ENCODE measurements around the gene PPIP5K2.
"Not testable (repeated sequence)": the region's sequence is repeated elsewhere in the genome, so short reads cannot be mapped to it uniquely, and the experiment has no call there.

PPIP5K2 gene

DNA sequence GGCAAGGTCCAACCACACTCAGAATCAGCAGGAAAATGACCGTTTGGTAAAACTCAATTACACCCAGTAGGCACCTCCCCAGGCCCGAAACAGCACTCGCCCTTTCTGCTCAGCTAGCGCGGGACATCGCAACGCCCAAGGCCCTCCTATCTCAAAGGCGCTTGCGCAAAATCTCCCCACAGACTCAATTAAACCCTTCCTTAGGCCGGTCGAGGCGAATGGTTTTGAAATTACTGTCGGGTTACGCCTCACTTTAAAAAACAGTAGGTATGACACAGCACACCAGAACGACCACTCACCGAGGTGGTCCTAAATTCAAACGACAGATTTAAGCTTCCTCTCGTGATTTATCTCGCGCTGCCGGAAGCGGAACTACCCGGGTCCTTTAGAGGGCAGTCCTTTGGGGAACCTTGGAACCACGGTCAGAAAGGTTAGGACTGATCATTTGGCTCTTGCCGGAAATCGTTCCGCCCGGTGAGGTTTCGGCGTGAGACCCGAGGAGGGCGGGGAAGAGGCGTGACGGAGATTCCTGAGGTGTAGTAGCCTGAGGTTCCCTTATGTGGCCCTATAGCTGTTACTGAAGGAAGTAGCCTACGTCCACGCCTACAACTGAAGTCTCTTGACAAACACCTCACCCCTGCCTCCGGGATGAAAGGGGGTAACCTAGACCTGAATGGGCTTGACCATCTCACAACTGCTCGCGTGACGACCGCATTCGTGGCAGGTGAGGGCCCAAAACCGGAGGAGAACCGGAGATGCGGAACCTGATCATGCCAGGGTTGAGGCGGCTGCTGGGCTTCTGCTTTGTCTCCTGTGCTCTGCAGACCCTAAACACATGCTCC lies at the start of gene PPIP5K2, which contains the start of gene GIN1:
PPIP5K2 (plus strand) TSS at position 537 of the 842 bp plus-strand sequence. CDS start 9,289 bp downstream, outside the sequence.
GIN1 (minus strand) TSS at position 374 of the 842 bp plus-strand sequence. CDS start 11,431 bp downstream, outside the sequence.
- H3K4me3 Mint-ChIP-seq, result peak within 1 kb of the TSS; percentile 95
- peaks cover 12% of the 10 kb centered on the region for H3K36me3 Mint-ChIP-seq
- peaks cover 39% of the 10 kb centered on the region for H3K4me1 Mint-ChIP-seq
- CTCF ChIA-PET, result interaction anchor here (0.6 to 1.6 kb wide), 7 partner anchors 13 to 529 kb away, joined by 3 to 4 read pairs (median 3); no protein-coding TSS in a partner anchor
- peak within 1 kb of the TSS; percentile 99 for H3K27ac Mint-ChIP-seq
- H3K9me3 Mint-ChIP-seq, result no peaks in the 10 kb centered on the region
- peak; percentile 97 for DNase-seq
- H3K27me3 Mint-ChIP-seq, result no peaks in the 10 kb centered on the region

DNA sequence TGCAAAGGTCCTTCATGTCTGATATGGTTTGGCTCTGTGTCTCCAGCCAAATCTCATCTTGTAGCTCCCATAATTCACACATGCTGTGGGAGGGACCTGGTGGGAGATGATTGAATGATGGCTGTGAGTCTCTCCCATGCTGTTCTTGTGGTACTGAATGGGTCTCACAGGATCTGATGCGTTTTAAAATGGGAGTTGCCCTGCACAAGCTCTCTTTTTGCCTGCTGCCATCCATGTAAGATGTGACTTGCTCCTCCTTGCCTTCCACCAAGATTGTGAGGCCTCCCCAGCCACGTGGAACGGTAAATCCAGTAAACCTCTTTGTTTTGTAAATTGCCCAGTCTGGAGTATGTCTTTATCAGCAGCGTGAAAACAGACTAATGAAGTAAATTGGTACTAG lies 46.6 kb upstream of the PPIP5K2 start:
- H3K36me3 Mint-ChIP-seq, H3K27ac Mint-ChIP-seq, H3K27me3 Mint-ChIP-seq, H3K4me1 Mint-ChIP-seq, CTCF ChIA-PET, DNase-seq, H3K4me3 Mint-ChIP-seq: not testable (repeated sequence)
- peaks cover 30% of the 10 kb centered on the region for H3K9me3 Mint-ChIP-seq

DNA sequence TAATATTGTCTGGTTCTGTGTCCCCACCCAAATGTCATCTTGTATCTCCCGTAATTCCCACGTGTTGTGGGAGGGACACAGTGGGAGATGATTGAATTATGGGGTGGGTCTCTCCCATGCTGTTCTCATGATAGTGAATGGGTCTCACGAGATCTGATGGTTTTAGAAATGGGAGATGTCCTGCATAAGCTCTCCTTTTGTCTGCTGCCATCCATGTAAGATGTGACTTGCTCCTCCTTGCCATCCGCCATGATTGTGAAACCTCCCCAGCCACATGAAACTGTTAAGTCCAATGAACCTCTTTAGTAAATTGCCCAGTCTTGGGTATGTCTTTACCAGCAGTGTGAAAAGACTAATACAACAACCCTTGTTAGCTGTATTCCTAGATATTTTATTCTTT lies 44.7 kb upstream of the PPIP5K2 start:
- Mint-ChIP-seq H3K36me3 (no peaks in the 10 kb centered on the region), H3K9me3 (peaks cover 36% of the 10 kb centered on the region), H3K4me3 (no peak overlapping the region), H3K27ac (no peak overlapping the region), H3K27me3 (peaks cover 3% of the 10 kb centered on the region), H3K4me1 (no peaks in the 10 kb centered on the region)
- no peak for DNase-seq
- CTCF ChIA-PET, result no interaction called here

DNA sequence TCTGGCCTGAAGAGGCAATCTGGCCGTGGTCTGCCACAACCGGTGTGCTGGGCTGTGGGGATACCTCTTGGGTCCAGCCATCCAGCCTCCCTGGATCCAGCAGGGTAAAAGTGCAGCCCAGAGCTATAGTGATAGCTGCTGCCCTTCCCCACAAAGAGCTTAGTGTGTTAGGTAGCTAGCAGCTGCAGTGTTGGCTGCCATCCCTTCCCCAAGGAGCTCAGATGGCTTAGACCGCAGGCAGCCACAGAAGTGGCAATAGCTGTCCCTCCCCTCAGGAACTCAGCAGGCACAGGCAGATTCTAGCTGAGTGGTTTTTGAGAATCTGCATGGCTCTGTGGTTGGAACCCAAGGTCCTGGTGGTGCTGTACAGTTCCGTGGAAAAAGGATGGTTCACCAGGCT lies 40.3 kb upstream of the PPIP5K2 start:
- Mint-ChIP-seq H3K27me3 (no peaks in the 10 kb centered on the region), H3K4me3 (no peak overlapping the region), H3K4me1 (no peaks in the 10 kb centered on the region), H3K27ac (no peak overlapping the region), H3K9me3 (peaks cover 50% of the 10 kb centered on the region), H3K36me3 (peaks cover 7% of the 10 kb centered on the region)
- no peak for DNase-seq
- CTCF ChIA-PET, result no interaction called here

GRCh38 chr5:103086547-103086946 lies 33.6 kb upstream of the PPIP5K2 start:
- CTCF ChIA-PET, result no interaction called here
- Mint-ChIP-seq H3K36me3 (peaks cover 25% of the 10 kb centered on the region), H3K27ac (no peak overlapping the region), H3K4me3 (no peak overlapping the region), H3K9me3 (peaks cover 14% of the 10 kb centered on the region), H3K4me1 (no peaks in the 10 kb centered on the region), H3K27me3 (no peaks in the 10 kb centered on the region)
- no peak for DNase-seq

DNA sequence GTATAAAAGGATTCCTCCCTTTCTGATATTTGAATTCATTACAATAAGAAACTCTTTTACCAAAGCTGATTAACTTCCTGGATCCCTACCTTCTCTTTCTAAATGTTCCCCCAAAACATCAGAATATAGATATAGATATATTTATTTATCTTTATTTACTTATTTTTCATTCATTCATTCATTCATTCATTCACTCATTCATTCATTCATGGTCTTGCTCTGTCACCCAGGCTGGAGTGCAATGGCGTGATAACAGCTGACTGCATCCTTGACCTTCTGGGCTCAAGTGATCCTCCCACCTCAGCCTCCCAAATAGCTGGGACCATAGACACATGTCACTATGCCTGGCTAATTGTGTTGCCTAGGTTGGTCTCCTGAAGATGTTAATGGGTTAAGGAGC lies 30.8 kb upstream of the PPIP5K2 start:
- DNase-seq, result no peak
- no peak overlapping the region for H3K4me3 Mint-ChIP-seq
- CTCF ChIA-PET, result no interaction called here
- H3K27ac Mint-ChIP-seq, result no peak overlapping the region
- peaks cover 26% of the 10 kb centered on the region for H3K36me3 Mint-ChIP-seq
- H3K9me3 Mint-ChIP-seq, result peaks cover 1% of the 10 kb centered on the region
- no peaks in the 10 kb centered on the region for H3K4me1 Mint-ChIP-seq
- H3K27me3 Mint-ChIP-seq, result no peaks in the 10 kb centered on the region

DNA sequence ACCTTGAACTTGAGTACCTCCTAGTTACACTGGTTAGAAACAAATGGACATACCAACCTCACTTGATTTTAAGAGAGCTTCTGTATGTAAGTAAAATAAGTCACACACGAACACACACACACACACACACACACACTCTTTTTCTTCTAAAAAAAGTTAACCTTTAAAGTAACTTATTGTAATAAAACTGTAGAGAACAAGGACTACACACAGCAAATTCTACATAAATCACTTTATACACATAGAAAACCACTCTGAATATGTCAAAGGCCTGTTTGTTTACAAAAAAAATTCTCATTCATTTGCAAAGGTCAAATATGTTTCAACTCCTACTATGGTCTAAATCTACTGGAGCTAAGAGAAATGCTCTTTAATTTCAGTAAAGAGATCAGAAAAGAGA lies 29.3 kb upstream of the PPIP5K2 start:
- no peaks in the 10 kb centered on the region for H3K27me3 Mint-ChIP-seq
- peaks cover 20% of the 10 kb centered on the region for H3K36me3 Mint-ChIP-seq
- H3K4me1 Mint-ChIP-seq, result no peaks in the 10 kb centered on the region
- CTCF ChIA-PET, result no interaction called here
- H3K9me3 Mint-ChIP-seq, result no peaks in the 10 kb centered on the region
- no peak for DNase-seq
- no peak overlapping the region for H3K27ac Mint-ChIP-seq
- no peak overlapping the region for H3K4me3 Mint-ChIP-seq

DNA sequence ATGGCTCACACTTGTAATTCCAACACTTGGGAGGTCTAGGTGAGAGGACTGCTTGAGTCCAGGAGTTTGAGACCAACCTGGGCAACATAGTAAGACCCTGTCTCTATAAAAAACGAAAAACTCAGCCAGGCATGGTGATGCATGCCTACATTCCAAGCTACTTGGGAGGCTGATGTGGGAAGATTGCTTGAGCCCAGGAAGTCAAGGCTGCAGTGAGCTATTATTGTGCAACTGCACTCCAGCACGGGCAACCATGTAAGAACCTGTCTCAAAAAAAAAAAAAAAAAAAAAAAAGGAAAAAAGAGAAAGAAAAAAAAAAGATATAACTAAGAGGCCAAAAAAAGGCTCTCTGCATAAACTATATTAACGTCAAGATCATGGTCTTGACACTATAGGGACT lies 27.4 kb upstream of the PPIP5K2 start:
- no peaks in the 10 kb centered on the region for H3K4me1 Mint-ChIP-seq
- H3K27me3 Mint-ChIP-seq, result no peaks in the 10 kb centered on the region
- CTCF ChIA-PET, result no interaction called here
- peaks cover 22% of the 10 kb centered on the region for H3K36me3 Mint-ChIP-seq
- no peaks in the 10 kb centered on the region for H3K9me3 Mint-ChIP-seq
- no peak overlapping the region for H3K27ac Mint-ChIP-seq
- no peak overlapping the region for H3K4me3 Mint-ChIP-seq
- DNase-seq, result no peak

- no peak overlapping the region for H3K27ac Mint-ChIP-seq
- H3K4me3 Mint-ChIP-seq, result no peak overlapping the region
- no peak for DNase-seq
- H3K27me3 Mint-ChIP-seq, result no peaks in the 10 kb centered on the region
- no peaks in the 10 kb centered on the region for H3K4me1 Mint-ChIP-seq
- no peaks in the 10 kb centered on the region for H3K9me3 Mint-ChIP-seq
- CTCF ChIA-PET, result no interaction called here
- H3K36me3 Mint-ChIP-seq, result peaks cover 23% of the 10 kb centered on the region
Observed at GRCh38 chr5:103093727-103094126, 26.4 kb upstream of the PPIP5K2 start.

DNA sequence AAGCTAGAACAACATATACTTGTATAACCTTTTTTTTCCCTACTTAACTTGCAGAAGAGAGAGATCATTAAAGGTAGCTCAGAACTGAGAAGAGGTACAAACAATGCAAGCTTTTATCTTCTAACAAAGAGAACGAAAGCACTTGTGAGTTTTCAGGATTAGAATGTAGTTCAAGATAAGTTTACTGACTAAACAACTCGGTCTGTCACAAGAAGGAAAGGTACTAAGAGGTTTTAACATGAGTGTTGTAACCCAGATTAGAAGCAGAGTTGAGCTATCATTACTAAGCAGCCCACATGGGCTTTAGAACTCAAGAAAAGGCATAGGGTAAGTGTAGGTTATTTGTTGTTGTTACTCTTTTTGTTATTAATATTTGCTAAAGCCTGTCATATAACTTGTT lies 25.4 kb upstream of the PPIP5K2 start:
- H3K4me1 Mint-ChIP-seq, result no peaks in the 10 kb centered on the region
- H3K27me3 Mint-ChIP-seq, result no peaks in the 10 kb centered on the region
- DNase-seq, result no peak
- CTCF ChIA-PET, result no interaction called here
- H3K27ac Mint-ChIP-seq, result no peak overlapping the region
- H3K36me3 Mint-ChIP-seq, result peaks cover 20% of the 10 kb centered on the region
- H3K9me3 Mint-ChIP-seq, result no peaks in the 10 kb centered on the region
- H3K4me3 Mint-ChIP-seq, result no peak overlapping the region

- no peak for DNase-seq
- H3K4me1 Mint-ChIP-seq, result no peaks in the 10 kb centered on the region
- H3K9me3 Mint-ChIP-seq, result no peaks in the 10 kb centered on the region
- no peak overlapping the region for H3K27ac Mint-ChIP-seq
- no peak overlapping the region for H3K4me3 Mint-ChIP-seq
- no peaks in the 10 kb centered on the region for H3K27me3 Mint-ChIP-seq
- CTCF ChIA-PET, result interaction anchor here (0.9 kb wide), 1 partner anchor 22 kb away, joined by 3 read pairs; the partner anchor contains the start of gene PPIP5K2
- peaks cover 25% of the 10 kb centered on the region for H3K36me3 Mint-ChIP-seq
Observed at GRCh38 chr5:103098993-103099392, 21.1 kb upstream of the PPIP5K2 start.

DNA sequence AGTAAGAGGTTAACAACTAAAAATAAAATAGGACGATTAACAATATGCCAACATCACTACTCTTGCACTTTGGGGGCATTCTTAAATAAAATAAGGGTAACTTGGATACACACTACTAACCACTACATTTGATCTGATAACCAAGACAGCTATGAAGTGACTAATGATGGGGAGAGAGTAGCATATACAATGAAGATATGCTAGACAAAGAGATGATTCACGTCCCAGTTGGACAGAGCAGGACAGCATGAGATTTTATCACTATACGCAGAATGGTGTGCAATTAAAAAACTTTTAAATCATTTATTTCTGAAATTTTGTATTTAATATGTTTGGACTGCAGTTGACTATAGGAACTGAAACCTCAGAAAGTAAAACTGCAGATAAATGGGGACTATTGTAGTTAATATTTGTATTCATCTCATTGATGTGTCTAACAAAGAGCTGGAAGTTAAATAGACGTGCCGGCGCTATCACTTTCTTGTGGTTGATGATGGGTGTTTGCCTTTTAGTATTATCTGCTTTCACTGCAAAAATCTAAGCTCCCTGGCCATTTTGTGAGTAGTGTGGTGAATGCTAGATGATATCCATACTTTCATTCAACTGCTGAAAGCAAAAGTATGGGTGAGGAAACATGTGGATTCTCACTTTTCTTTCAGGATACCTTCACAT lies 18.9 kb upstream of the PPIP5K2 start:
- Mint-ChIP-seq H3K27ac (no peak overlapping the region), H3K9me3 (no peaks in the 10 kb centered on the region), H3K36me3 (peaks cover 23% of the 10 kb centered on the region), H3K4me1 (no peaks in the 10 kb centered on the region), H3K4me3 (no peak overlapping the region), H3K27me3 (no peaks in the 10 kb centered on the region)
- DNase-seq, result no peak
- CTCF ChIA-PET, result no interaction called here

- Mint-ChIP-seq H3K4me1 (no peaks in the 10 kb centered on the region), H3K36me3 (peaks cover 21% of the 10 kb centered on the region), H3K27ac (no peak overlapping the region), H3K27me3 (no peaks in the 10 kb centered on the region), H3K9me3 (no peaks in the 10 kb centered on the region), H3K4me3 (no peak overlapping the region)
- CTCF ChIA-PET, result no interaction called here
- no peak for DNase-seq
Observed at GRCh38 chr5:103102234-103102633, 17.9 kb upstream of the PPIP5K2 start.

GRCh38 chr5:103108086-103108485 lies 12.0 kb upstream of the PPIP5K2 start:
- Mint-ChIP-seq H3K27ac (no peak overlapping the region), H3K4me1 (peaks cover 25% of the 10 kb centered on the region), H3K27me3 (no peaks in the 10 kb centered on the region), H3K36me3 (peaks cover 23% of the 10 kb centered on the region), H3K4me3 (no peak overlapping the region), H3K9me3 (peaks cover 5% of the 10 kb centered on the region)
- CTCF ChIA-PET, result no interaction called here
- no peak for DNase-seq

- Mint-ChIP-seq H3K27me3 (no peaks in the 10 kb centered on the region), H3K9me3 (peaks cover 5% of the 10 kb centered on the region), H3K4me1 (peaks cover 26% of the 10 kb centered on the region), H3K27ac (no peak overlapping the region), H3K36me3 (peaks cover 27% of the 10 kb centered on the region), H3K4me3 (no peak overlapping the region)
- CTCF ChIA-PET, result no interaction called here
- DNase-seq, result no peak
Observed at GRCh38 chr5:103109277-103109676, 10.8 kb upstream of the PPIP5K2 start.
